UCSD-AML1 (cell line): ENCODE measurements around the gene WAC.
"Not testable (repeated sequence)": the region's sequence is repeated elsewhere in the genome, so short reads cannot be mapped to it uniquely, and the experiment has no call there.

Experiments used
- DNase-seq: peaks from one replicate; lab custom pipeline; 2025; ENCODE audit not compliant: unreplicated experiment; lab: John Stamatoyannopoulos, UW

WAC gene

GRCh38 chr10:28566458-28567015, 33.6 kb downstream of the WAC start:
- DNase-seq = no peak

GRCh38 chr10:28569506-28570159, 36.7 kb downstream of the WAC start:
- no peak for DNase-seq

GRCh38 chr10:28570598-28570997, 37.7 kb downstream of the WAC start:
- no peak for DNase-seq

GRCh38 chr10:28571265-28571664, 38.3 kb downstream of the WAC start:
- DNase-seq = no peak

- not testable (repeated sequence) for DNase-seq
These were observed 41.3 kb downstream of the WAC start for GRCh38 chr10:28574214-28574613.

GRCh38 chr10:28575852-28576251, 42.9 kb downstream of the WAC start:
- no peak for DNase-seq

- DNase-seq = no peak
These were observed 44.6 kb downstream of the WAC start for GRCh38 chr10:28577506-28577905.

GRCh38 chr10:28578454-28578853, 45.5 kb downstream of the WAC start:
- no peak for DNase-seq

- DNase-seq = no peak
These were observed 47.9 kb downstream of the WAC start for GRCh38 chr10:28580825-28581224.

GRCh38 chr10:28581916-28582315, 49.0 kb downstream of the WAC start:
- DNase-seq = no peak

- no peak for DNase-seq
These were observed 52.2 kb downstream of the WAC start for GRCh38 chr10:28585076-28585475.

GRCh38 chr10:28586176-28586575, 53.3 kb downstream of the WAC start:
- no peak for DNase-seq

GRCh38 chr10:28587270-28587969, 54.5 kb downstream of the WAC start:
- no peak for DNase-seq

- DNase-seq = no peak
These were observed 55.0 kb downstream of the WAC start for GRCh38 chr10:28587970-28588290.

- DNase-seq = no peak
These were observed 60.0 kb downstream of the WAC start for GRCh38 chr10:28592953-28593352.

GRCh38 chr10:28593811-28594210, 60.9 kb downstream of the WAC start:
- no peak for DNase-seq

GRCh38 chr10:28594406-28594805, 61.5 kb downstream of the WAC start:
- DNase-seq = no peak

GRCh38 chr10:28595613-28596012, 62.7 kb downstream of the WAC start:
- no peak for DNase-seq

- no peak for DNase-seq
These were observed 67.1 kb downstream of the WAC start for GRCh38 chr10:28600056-28600455.

- no peak for DNase-seq
These were observed 68.1 kb downstream of the WAC start for GRCh38 chr10:28601012-28601411.

GRCh38 chr10:28604567-28605536, 71.9 kb downstream of the WAC start:
- no peak for DNase-seq

GRCh38 chr10:28606568-28606967, 73.7 kb downstream of the WAC start:
- DNase-seq = no peak
